Testis (tissue), 3 donors: Measurements from ENCODE around the gene UBA1. TPM values are rescaled to one million over a fixed set of nuclear protein-coding genes. Genes with fewer than 3 reads are reported as not detected.

Experiments
- DNase-seq: peaks from one replicate; pipeline ENCODE4 v3.0.0-alpha.2; 2019
- H3K27ac ChIP-seq, 2 donors: fragments of 200-600 bp; sonication (generic); one replicate each; pipeline ENCODE4 v1.5.1; 2019
- H3K27me3 ChIP-seq: fragments of 200-600 bp; sonication (generic); one replicate; pipeline ENCODE4 v1.5.1; 2019
- H3K36me3 ChIP-seq: fragments of 200-600 bp; sonication (generic); one replicate; pipeline ENCODE4 v1.5.1; 2017; ENCODE audit warnings: low read depth; ENCODE audit errors: missing control alignments
- H3K4me1 ChIP-seq: fragments of 200-600 bp; sonication (generic); one replicate; pipeline ENCODE4 v1.5.1; 2019
- H3K4me3 ChIP-seq, 2 donors: fragments of 200-600 bp; sonication (generic); one replicate each; pipeline ENCODE4 v1.5.1; 2017 to 2019
- H3K9me3 ChIP-seq: fragments of 200-600 bp; sonication (generic); one replicate; pipeline ENCODE4 v1.5.1; 2017
- POLR2A ChIP-seq: fragments of 450-650 bp; IDR thresholded peaks from one replicate; pipeline ENCODE4 v1.6.1; 2017; ENCODE audit warnings: antibody characterized with exemption, mild to moderate bottlenecking, moderate library complexity
- whole genome bisulfite sequencing, 2 donors: methylation state at CpG; one replicate each; pipeline ENCODE4 v1.1.5; 2018; 5-methylcytosine and 5-hydroxymethylcytosine counted together
- intact Hi-C: fragments of 100-400 bp; cut with DNase I; formaldehyde crosslinking; loops from one replicate; pipeline ENCODE4 v1.15.1; 2023; ENCODE audit warnings: low total_unique reads
- polyA plus RNA-seq: library from polyadenylated mRNA; stranded (reverse); fragments of 350-450 nt; fragmentation: Illumina TruSeq; extraction: RNeasy Lipid Tissue Mini Kit (QIAGEN cat#74804); gene quantifications from one replicate; pipeline ENCODE4 v1.2.3, GENCODE V29; 2014; ENCODE audit warnings: low read depth, low replicate concordance; ENCODE audit not compliant: insufficient read depth
- total RNA-seq, 2 donors: library from RNA; depleted of rRNA; stranded (reverse); fragments of >200 nt; gene quantifications; one replicate each; pipeline ENCODE4 v1.2.3, GENCODE V29; 2016
- TF ChIP-seq, protein P1 (sequence below), 3 experiments: fragments of 450-650 bp in 2 of 3; fragments of 200-600 bp in 1 of 3; sonication (generic) in 1 of 3; IDR thresholded peaks; one replicate each; pipeline ENCODE4 v1.5.1; 2016 to 2019; ENCODE audit warnings: antibody characterized with exemption in 3 of 3, mild to moderate bottlenecking in 2 of 3, moderate library complexity in 1 of 3

The UBA1 gene
- total and polyA plus RNA-seq, 3 donors from 2014 or later = 207 to 338 (median 243) TPM

DNA sequence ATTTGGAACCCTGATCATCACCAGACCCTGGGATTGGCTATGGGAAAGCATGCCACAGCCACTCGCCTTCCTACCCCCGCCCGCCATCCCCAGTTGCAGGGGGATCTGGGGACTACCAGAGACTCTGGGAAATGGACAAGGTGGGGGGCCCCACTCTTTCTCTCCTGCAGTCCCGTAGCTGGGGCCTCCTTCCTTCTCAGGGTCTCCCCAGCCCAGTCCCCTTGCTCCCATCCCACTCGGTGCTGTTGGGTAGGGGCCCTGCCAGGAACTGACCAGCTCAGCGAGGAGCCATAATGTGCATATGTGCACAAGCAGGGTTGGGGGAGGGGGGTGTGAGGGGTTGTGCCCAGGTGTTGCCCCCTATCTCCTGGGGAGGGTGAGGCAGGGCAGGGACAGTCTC lies 35.8 kb downstream of the UBA1 start:
- no peak for DNase-seq
- Histone ChIP-seq H3K27ac (no peak overlapping the region), H3K4me3 (no peak overlapping the region), H3K27me3 (no peaks in the 10 kb centered on the region), H3K9me3 (no peaks in the 10 kb centered on the region), H3K36me3 (no peaks in the 10 kb centered on the region), H3K4me1 (peaks cover 3% of the 10 kb centered on the region)
- TF ChIP-seq POLR2A = no peak
- TF ChIP-seq, protein P1, sequence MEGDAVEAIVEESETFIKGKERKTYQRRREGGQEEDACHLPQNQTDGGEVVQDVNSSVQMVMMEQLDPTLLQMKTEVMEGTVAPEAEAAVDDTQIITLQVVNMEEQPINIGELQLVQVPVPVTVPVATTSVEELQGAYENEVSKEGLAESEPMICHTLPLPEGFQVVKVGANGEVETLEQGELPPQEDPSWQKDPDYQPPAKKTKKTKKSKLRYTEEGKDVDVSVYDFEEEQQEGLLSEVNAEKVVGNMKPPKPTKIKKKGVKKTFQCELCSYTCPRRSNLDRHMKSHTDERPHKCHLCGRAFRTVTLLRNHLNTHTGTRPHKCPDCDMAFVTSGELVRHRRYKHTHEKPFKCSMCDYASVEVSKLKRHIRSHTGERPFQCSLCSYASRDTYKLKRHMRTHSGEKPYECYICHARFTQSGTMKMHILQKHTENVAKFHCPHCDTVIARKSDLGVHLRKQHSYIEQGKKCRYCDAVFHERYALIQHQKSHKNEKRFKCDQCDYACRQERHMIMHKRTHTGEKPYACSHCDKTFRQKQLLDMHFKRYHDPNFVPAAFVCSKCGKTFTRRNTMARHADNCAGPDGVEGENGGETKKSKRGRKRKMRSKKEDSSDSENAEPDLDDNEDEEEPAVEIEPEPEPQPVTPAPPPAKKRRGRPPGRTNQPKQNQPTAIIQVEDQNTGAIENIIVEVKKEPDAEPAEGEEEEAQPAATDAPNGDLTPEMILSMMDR (IDR thresholded peaks at IDR 0.05) = no peak
- intact Hi-C loops = no loop called here
- WGBS, 2 donors = 92 to 100% methylated on average over 4 to 5 of the region's 6 CpGs

DNA sequence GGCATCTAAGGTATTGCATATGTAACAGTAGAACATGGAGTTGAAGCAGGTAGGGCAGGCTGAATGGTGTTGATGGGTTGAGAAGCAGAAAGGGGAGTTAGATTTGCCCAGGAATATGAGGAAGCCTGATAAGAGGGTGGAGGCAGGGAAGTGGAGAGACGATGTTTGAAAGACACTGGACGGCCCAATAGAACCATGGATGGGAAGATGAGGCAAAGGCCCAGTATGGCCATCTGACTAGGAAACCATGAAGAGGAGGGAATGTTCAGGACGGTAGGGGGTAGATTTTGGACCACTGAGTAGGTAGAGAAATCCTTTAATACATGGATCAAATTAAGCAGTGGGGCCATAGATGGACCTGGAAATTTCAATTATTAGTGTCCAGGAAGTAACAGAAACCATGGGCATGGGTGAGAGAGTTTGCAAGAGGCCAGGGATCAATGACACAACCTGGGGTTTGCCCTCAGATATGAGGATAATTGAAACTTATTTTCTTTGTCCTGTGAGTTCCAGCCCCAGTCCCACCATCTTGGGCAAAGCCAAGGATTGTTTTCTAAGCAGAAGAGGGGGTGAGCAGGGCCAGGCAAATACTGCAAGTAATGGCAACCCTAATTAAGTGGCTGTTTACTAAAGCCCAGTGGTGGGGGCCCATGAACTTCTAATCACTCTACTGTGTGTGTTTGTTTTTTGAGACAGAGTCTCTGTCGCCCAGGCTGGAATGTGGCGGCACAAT lies 36.7 kb downstream of the UBA1 start:
- Histone ChIP-seq H3K4me3 (no peak overlapping the region), H3K27me3 (no peaks in the 10 kb centered on the region), H3K9me3 (no peaks in the 10 kb centered on the region), H3K36me3 (no peaks in the 10 kb centered on the region), H3K4me1 (peaks cover 3% of the 10 kb centered on the region), H3K27ac (no peak overlapping the region)
- 85% methylated on average over 5 of the region's 5 CpGs for WGBS, 2 donors
- DNase-seq = no peak
- intact Hi-C loops = no loop called here
- no peak for TF ChIP-seq POLR2A
- TF ChIP-seq, protein P1 (IDR thresholded peaks at IDR 0.05) = no peak

DNA sequence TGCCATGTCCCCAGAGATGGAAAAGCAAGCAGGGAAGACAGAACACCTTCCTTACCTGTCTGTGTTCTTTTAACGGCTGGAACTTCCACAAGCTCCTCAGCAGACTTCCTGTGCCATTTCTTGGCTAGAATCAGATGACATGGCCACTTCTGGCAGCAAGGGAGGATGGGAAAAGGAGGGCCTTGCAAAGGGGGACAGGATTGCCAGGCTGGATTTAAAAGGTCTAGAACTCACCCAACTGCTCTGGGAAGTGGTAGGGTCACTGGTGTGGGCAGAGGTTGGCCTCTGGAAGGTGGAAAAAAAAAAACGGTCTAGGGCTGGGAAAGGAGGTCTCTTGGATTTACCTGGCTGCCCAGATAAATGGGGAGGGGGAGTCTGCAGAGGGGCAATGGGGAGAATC lies 37.5 kb downstream of the UBA1 start:
- no peaks in the 10 kb centered on the region for H3K9me3 ChIP-seq
- no peaks in the 10 kb centered on the region for H3K27me3 ChIP-seq
- no peaks in the 10 kb centered on the region for H3K36me3 ChIP-seq
- no peak overlapping the region for H3K27ac ChIP-seq
- H3K4me3 ChIP-seq = no peak overlapping the region
- no peak for DNase-seq
- no peak for TF ChIP-seq POLR2A
- TF ChIP-seq, protein P1 (IDR thresholded peaks at IDR 0.05) = no peak
- intact Hi-C loops = no loop called here
- WGBS, 2 donors = 56 to 69% methylated on average over 1 to 2 of the region's 2 CpGs
- peaks cover 3% of the 10 kb centered on the region for H3K4me1 ChIP-seq

DNA sequence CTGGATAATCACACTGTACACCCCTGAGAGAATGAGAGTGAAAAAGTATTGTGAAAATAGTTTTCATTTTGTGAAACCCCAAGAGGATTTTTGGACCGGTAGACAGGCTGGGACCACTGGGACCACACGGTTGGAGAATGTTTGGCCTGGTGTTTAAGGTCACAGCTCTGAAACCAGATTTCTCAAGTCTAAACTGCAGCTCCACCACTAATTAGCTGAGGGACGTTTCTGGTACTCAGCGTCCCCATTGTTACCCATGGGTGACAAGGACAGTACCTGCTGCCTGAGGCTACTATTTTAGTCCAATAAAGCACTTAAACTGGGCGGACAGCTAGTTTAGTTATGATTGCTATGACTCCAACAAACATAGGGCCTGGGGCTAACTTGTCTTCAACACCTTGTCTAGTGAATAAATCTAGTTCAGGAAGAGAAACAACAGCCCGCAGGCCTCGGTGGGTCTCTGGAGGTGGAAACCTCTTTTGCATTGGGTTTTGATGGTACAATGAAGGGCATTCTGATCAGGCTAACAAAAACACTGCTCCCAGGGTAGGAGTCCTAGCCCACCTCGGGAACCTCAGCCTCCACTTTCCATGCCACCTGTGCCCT lies 38.7 kb downstream of the UBA1 start:
- Histone ChIP-seq H3K4me1 (peaks cover 3% of the 10 kb centered on the region), H3K4me3 (peak overlapping the region; percentile 63 to 78), H3K27me3 (no peaks in the 10 kb centered on the region), H3K27ac (peak overlapping the region; percentile 97 to 99), H3K36me3 (no peaks in the 10 kb centered on the region), H3K9me3 (no peaks in the 10 kb centered on the region)
- intact Hi-C loops = no loop called here
- 40 to 52% methylated on average over 4 to 8 of the region's 8 CpGs for WGBS, 2 donors
- TF ChIP-seq, protein P1 (IDR thresholded peaks at IDR 0.05) = no peak
- no peak for TF ChIP-seq POLR2A
- DNase-seq = no peak
